GM18511 (cell line): ENCODE results near the gene LPGAT1.
"Not testable (repeated sequence)": the region's sequence is repeated elsewhere in the genome, so short reads cannot be mapped to it uniquely, and the experiment has no call there.

ENCODE experiments used
- ATAC-seq: cut with Tn5 transposase; IDR thresholded peaks from one replicate; pipeline ENCODE4 v1.9.1; 2021; ENCODE audit warnings: mild to moderate bottlenecking, moderate library complexity; ENCODE audit not compliant: unreplicated experiment

LPGAT1 gene

GRCh38 chr1:211708006-211708405, 122.6 kb downstream of the LPGAT1 start:
- no peak for ATAC-seq

GRCh38 chr1:211705467-211706091, 125.0 kb downstream of the LPGAT1 start:
- ATAC-seq, result no peak

GRCh38 chr1:211704543-211704942, 126.0 kb downstream of the LPGAT1 start:
- ATAC-seq, result no peak

- no peak for ATAC-seq
Observed at GRCh38 chr1:211703812-211704537, 126.6 kb downstream of the LPGAT1 start.

- ATAC-seq, result no peak
Observed at GRCh38 chr1:211701733-211702132, 128.8 kb downstream of the LPGAT1 start.

- ATAC-seq, result no peak
Observed at GRCh38 chr1:211699059-211699458, 131.5 kb downstream of the LPGAT1 start.

GRCh38 chr1:211698161-211699026, 132.2 kb downstream of the LPGAT1 start:
- peak; percentile 53 for ATAC-seq

GRCh38 chr1:211697356-211697755, 133.2 kb downstream of the LPGAT1 start:
- ATAC-seq, result peak; percentile 77

GRCh38 chr1:211695135-211695816, 135.3 kb downstream of the LPGAT1 start:
- peak; percentile 53 for ATAC-seq

GRCh38 chr1:211693911-211694310, 136.7 kb downstream of the LPGAT1 start:
- not testable (repeated sequence) for ATAC-seq
